HEK293 (cell line): ENCODE results near the gene MGAT2.

Experiments
- CTCF ChIP-seq: fragments of 450-650 bp; formaldehyde crosslinking; IDR thresholded peaks from 2 replicates; pipeline ENCODE4 v1.5.1; 2016; ENCODE audit warnings: missing biosample characterization, missing genetic modification characterization
- ELK4 ChIP-seq: IDR thresholded peaks from 2 replicates; pipeline ENCODE4 v1.6.1; 2011; ENCODE audit warnings: mild to moderate bottlenecking, low read depth, low read length, borderline replicate concordance
- SP2 ChIP-seq: fragments of 450-650 bp; formaldehyde crosslinking; IDR thresholded peaks from 2 replicates; pipeline ENCODE4 v1.5.1; 2016; ENCODE audit warnings: missing biosample characterization, missing genetic modification characterization
- ZBTB17 ChIP-seq: fragments of 450-650 bp; formaldehyde crosslinking; IDR thresholded peaks from 2 replicates; pipeline ENCODE4 v1.5.1; 2016; ENCODE audit warnings: missing biosample characterization, missing genetic modification characterization
- ZBTB26 ChIP-seq: fragments of 450-650 bp; formaldehyde crosslinking; optimal IDR thresholded peaks from 2 replicates; pipeline ENCODE3; 2016; ENCODE audit warnings: missing biosample characterization, mild to moderate bottlenecking, missing genetic modification characterization
- ZNF18 ChIP-seq: fragments of 450-650 bp; formaldehyde crosslinking; IDR thresholded peaks from 2 replicates; pipeline ENCODE4 v1.5.1; 2016; ENCODE audit warnings: missing biosample characterization, missing genetic modification characterization
- ZNF274 ChIP-seq, 2 experiments: fragments of 200-500 bp in 1 of 2; fragments of 450-650 bp in 1 of 2; sonication (Bioruptor generic) in 1 of 2; formaldehyde crosslinking in 1 of 2; IDR thresholded peaks; 2 replicates each; pipeline versions ENCODE4 v1.5.1 to v1.6.1; 2014 to 2016; ENCODE audit warnings: borderline replicate concordance in 1 of 2, inconsistent platforms in 1 of 2, low read length in 1 of 2, missing biosample characterization in 1 of 2, missing genetic modification characterization in 1 of 2
- ZNF341 ChIP-seq: fragments of 450-650 bp; formaldehyde crosslinking; IDR thresholded peaks from 2 replicates; pipeline ENCODE4; 2016; ENCODE audit warnings: low read depth, missing biosample characterization, missing genetic modification characterization
- ZNF660 ChIP-seq: fragments of 450-650 bp; IDR thresholded peaks from 2 replicates; pipeline ENCODE4 v1.5.1; 2018; ENCODE audit warnings: missing biosample characterization, mild to moderate bottlenecking, missing genetic modification characterization

- no peak for TF ChIP-seq ZBTB26
- no peak for TF ChIP-seq CTCF
- TF ChIP-seq ZNF18 (tag by site-specific recombination), result no peak
- TF ChIP-seq ELK4, result no peak
- no peak for TF ChIP-seq ZBTB17
- no peak for TF ChIP-seq ZNF341 (tag by site-specific recombination)
- no peak for TF ChIP-seq ZNF274 (IDR thresholded peaks at IDR 0.05; ENCODE audit: low read length)
- no peak for TF ChIP-seq ZNF274 (tag by site-specific recombination; IDR thresholded peaks at IDR 0.05; ENCODE audit: borderline replicate concordance)
- no peak for TF ChIP-seq ZNF660 (tag by site-specific recombination)
- TF ChIP-seq SP2, result no peak
Measured at GRCh38 chr14:49593016-49593415, 27.6 kb upstream of the MGAT2 start.
